ENCODE data around the gene NETO2. TPM values are rescaled to one million over a fixed set of nuclear protein-coding genes. Genes with fewer than 3 reads are reported as not detected.
"Not testable (repeated sequence)": the region's sequence is repeated elsewhere in the genome, so short reads cannot be mapped to it uniquely, and the experiment has no call there.

NETO2 gene
- total RNA-seq, 2 experiments from 2014 or later = 9.2 to 11.4 TPM

GRCh38 chr16:47060596-47060995 lies 83.1 kb downstream of the NETO2 start:
- intact Hi-C loops (cut with micrococcal nuclease) = no loop called here
- CTCF ChIA-PET = interaction anchor here (0.6 to 1.1 kb wide), 2 partner anchors 23 to 47 kb away, joined by 3 to 4 read pairs; no protein-coding TSS in a partner anchor

GRCh38 chr16:47059991-47060390 lies 83.8 kb downstream of the NETO2 start:
- H3K27me3 Mint-ChIP-seq = no peaks in the 10 kb centered on the region
- intact Hi-C loops (cut with micrococcal nuclease) = no loop called here
- CTCF ChIA-PET = no interaction called here
- no peak overlapping the region for H3K27ac Mint-ChIP-seq
- peaks cover 6% of the 10 kb centered on the region for H3K9me3 Mint-ChIP-seq
- no peaks in the 10 kb centered on the region for H3K36me3 Mint-ChIP-seq
- POLR2A ChIA-PET = no interaction called here
- H3K4me3 Mint-ChIP-seq = no peak overlapping the region
- no peak for DNase-seq
- H3K4me1 Mint-ChIP-seq (ENCODE audit: low read depth) = no peaks in the 10 kb centered on the region

More at GRCh38 chr16:47060596-47060995, 83.1 kb downstream of the NETO2 start:
- DNase-seq = no peak
- no peak overlapping the region for H3K27ac Mint-ChIP-seq
- POLR2A ChIA-PET = no interaction called here
- H3K36me3 Mint-ChIP-seq = no peaks in the 10 kb centered on the region
- no peaks in the 10 kb centered on the region for H3K27me3 Mint-ChIP-seq
- no peaks in the 10 kb centered on the region for H3K4me1 Mint-ChIP-seq (ENCODE audit: low read depth)
- H3K9me3 Mint-ChIP-seq = peaks cover 6% of the 10 kb centered on the region
- H3K4me3 Mint-ChIP-seq = no peak overlapping the region

- CTCF ChIA-PET; intact Hi-C loops (cut with micrococcal nuclease); POLR2A ChIA-PET; H3K4me1 Mint-ChIP-seq (ENCODE audit: low read depth); H3K9me3 Mint-ChIP-seq; H3K27ac Mint-ChIP-seq; H3K27me3 Mint-ChIP-seq; DNase-seq; H3K36me3 Mint-ChIP-seq; H3K4me3 Mint-ChIP-seq: not testable (repeated sequence)
These were observed 84.6 kb downstream of the NETO2 start for GRCh38 chr16:47059130-47059529.

- ChIA-PET CTCF (no interaction called here), POLR2A (interaction anchor here (0.7 kb wide), 1 partner anchor 488 kb away, joined by 3 read pairs; no protein-coding TSS in a partner anchor)
- H3K27me3 Mint-ChIP-seq = no peaks in the 10 kb centered on the region
- H3K36me3 Mint-ChIP-seq = no peaks in the 10 kb centered on the region
- intact Hi-C loops (cut with micrococcal nuclease) = no loop called here
- peaks cover 6% of the 10 kb centered on the region for H3K9me3 Mint-ChIP-seq
- no peak overlapping the region for H3K4me3 Mint-ChIP-seq
- no peak for DNase-seq
- H3K4me1 Mint-ChIP-seq (ENCODE audit: low read depth) = no peaks in the 10 kb centered on the region
- no peak overlapping the region for H3K27ac Mint-ChIP-seq
These were observed 85.3 kb downstream of the NETO2 start for GRCh38 chr16:47058295-47059086.

GRCh38 chr16:47057630-47057993 lies 86.1 kb downstream of the NETO2 start:
- Mint-ChIP-seq H3K27ac (no peak overlapping the region), H3K9me3 (peaks cover under 1% of the 10 kb centered on the region), H3K4me3 (no peak overlapping the region), H3K4me1 (ENCODE audit: low read depth) (no peaks in the 10 kb centered on the region), H3K36me3 (no peaks in the 10 kb centered on the region), H3K27me3 (no peaks in the 10 kb centered on the region)
- intact Hi-C loops (cut with micrococcal nuclease) = no loop called here
- CTCF ChIA-PET = no interaction called here
- DNase-seq = no peak
- POLR2A ChIA-PET = no interaction called here

- no peaks in the 10 kb centered on the region for H3K4me1 Mint-ChIP-seq (ENCODE audit: low read depth)
- no peak overlapping the region for H3K4me3 Mint-ChIP-seq
- no peaks in the 10 kb centered on the region for H3K9me3 Mint-ChIP-seq
- ChIA-PET POLR2A (no interaction called here), CTCF (no interaction called here)
- no peak overlapping the region for H3K27ac Mint-ChIP-seq
- DNase-seq = no peak
- no peaks in the 10 kb centered on the region for H3K27me3 Mint-ChIP-seq
- no peaks in the 10 kb centered on the region for H3K36me3 Mint-ChIP-seq
- intact Hi-C loops (cut with micrococcal nuclease) = no loop called here
These were observed 86.8 kb downstream of the NETO2 start for GRCh38 chr16:47056688-47057629.

GRCh38 chr16:47056061-47056460 lies 87.7 kb downstream of the NETO2 start:
- H3K4me1 Mint-ChIP-seq (ENCODE audit: low read depth); POLR2A ChIA-PET; DNase-seq; CTCF ChIA-PET; H3K27me3 Mint-ChIP-seq; H3K4me3 Mint-ChIP-seq; intact Hi-C loops (cut with micrococcal nuclease); H3K36me3 Mint-ChIP-seq; H3K9me3 Mint-ChIP-seq; H3K27ac Mint-ChIP-seq: not testable (repeated sequence)

- intact Hi-C loops (cut with micrococcal nuclease) = no loop called here
- POLR2A ChIA-PET = no interaction called here
- Mint-ChIP-seq H3K36me3 (no peaks in the 10 kb centered on the region), H3K27ac (no peak overlapping the region), H3K9me3 (no peaks in the 10 kb centered on the region), H3K4me1 (ENCODE audit: low read depth) (no peaks in the 10 kb centered on the region), H3K4me3 (no peak overlapping the region), H3K27me3 (no peaks in the 10 kb centered on the region)
- no peak for DNase-seq
- CTCF ChIA-PET = no interaction called here
These were observed 88.4 kb downstream of the NETO2 start for GRCh38 chr16:47055136-47055885.

- H3K4me3 Mint-ChIP-seq = no peak overlapping the region
- DNase-seq = no peak
- no peak overlapping the region for H3K27ac Mint-ChIP-seq
- CTCF ChIA-PET = no interaction called here
- H3K4me1 Mint-ChIP-seq (ENCODE audit: low read depth) = no peaks in the 10 kb centered on the region
- H3K36me3 Mint-ChIP-seq = no peaks in the 10 kb centered on the region
- intact Hi-C loops (cut with micrococcal nuclease) = no loop called here
- H3K27me3 Mint-ChIP-seq = no peaks in the 10 kb centered on the region
- H3K9me3 Mint-ChIP-seq = no peaks in the 10 kb centered on the region
- POLR2A ChIA-PET = no interaction called here
These were observed 89.4 kb downstream of the NETO2 start for GRCh38 chr16:47054306-47054705.

GRCh38 chr16:47053895-47054294 lies 89.8 kb downstream of the NETO2 start:
- POLR2A ChIA-PET = no interaction called here
- intact Hi-C loops (cut with micrococcal nuclease) = no loop called here
- no peaks in the 10 kb centered on the region for H3K36me3 Mint-ChIP-seq
- no peak for DNase-seq
- H3K9me3 Mint-ChIP-seq = no peaks in the 10 kb centered on the region
- no peaks in the 10 kb centered on the region for H3K27me3 Mint-ChIP-seq
- H3K4me1 Mint-ChIP-seq (ENCODE audit: low read depth) = no peaks in the 10 kb centered on the region
- no peak overlapping the region for H3K4me3 Mint-ChIP-seq
- no peak overlapping the region for H3K27ac Mint-ChIP-seq
- CTCF ChIA-PET = no interaction called here

- CTCF ChIA-PET = no interaction called here
- Mint-ChIP-seq H3K36me3 (no peaks in the 10 kb centered on the region), H3K27me3 (no peaks in the 10 kb centered on the region), H3K9me3 (no peaks in the 10 kb centered on the region), H3K4me1 (ENCODE audit: low read depth) (no peaks in the 10 kb centered on the region), H3K4me3 (no peak overlapping the region), H3K27ac (no peak overlapping the region)
- no peak for DNase-seq
- POLR2A ChIA-PET = no interaction called here
- intact Hi-C loops (cut with micrococcal nuclease) = no loop called here
These were observed 90.8 kb downstream of the NETO2 start for GRCh38 chr16:47052666-47053640.
